DMS53 (cell line): Measurements from ENCODE around the gene KRT7.

Experiments used
- DNase-seq: peaks from one replicate; lab custom pipeline; 2025; lab: John Stamatoyannopoulos, UW

KRT7 gene

GRCh38 chr12:52232674-52233461, at the start of gene KRT7:
Gene KRT7, plus strand, starts transcription at chr12:52233243. Its CDS starts 54 bp downstream, at chr12:52233297.
- DNase-seq, result peak; percentile 98

GRCh38 chr12:52183544-52183910, 49.5 kb upstream of the KRT7 start:
- peak; percentile 69 for DNase-seq

GRCh38 chr12:52183971-52184370, 49.1 kb upstream of the KRT7 start:
- DNase-seq, result no peak

- DNase-seq, result no peak
Measured at GRCh38 chr12:52184813-52185212, 48.2 kb upstream of the KRT7 start.

- no peak for DNase-seq
Measured at GRCh38 chr12:52185400-52185967, 47.6 kb upstream of the KRT7 start.

- no peak for DNase-seq
Measured at GRCh38 chr12:52186118-52186840, 46.8 kb upstream of the KRT7 start.

- no peak for DNase-seq
Measured at GRCh38 chr12:52187206-52187605, 45.8 kb upstream of the KRT7 start.

- no peak for DNase-seq
Measured at GRCh38 chr12:52187640-52188039, 45.4 kb upstream of the KRT7 start.

- DNase-seq, result no peak
Measured at GRCh38 chr12:52188658-52189057, 44.4 kb upstream of the KRT7 start.

- DNase-seq, result peak; percentile 48
Measured at GRCh38 chr12:52189376-52190174, 43.5 kb upstream of the KRT7 start.

- peak; percentile 71 for DNase-seq
Measured at GRCh38 chr12:52190860-52191729, 41.9 kb upstream of the KRT7 start.

- peak; percentile 100 for DNase-seq
Measured at GRCh38 chr12:52191841-52192791, 40.9 kb upstream of the KRT7 start, which contains the start of gene KRT80. Gene KRT80, minus strand, starts transcription at chr12:52192014. Its CDS starts 112 bp downstream, at chr12:52191902.

- DNase-seq, result no peak
Measured at GRCh38 chr12:52193532-52193931, 39.5 kb upstream of the KRT7 start.

- DNase-seq, result no peak
Measured at GRCh38 chr12:52193991-52194390, 39.1 kb upstream of the KRT7 start.

- DNase-seq, result no peak
Measured at GRCh38 chr12:52195065-52195730, 37.8 kb upstream of the KRT7 start.

- DNase-seq, result no peak
Measured at GRCh38 chr12:52197371-52198231, 35.4 kb upstream of the KRT7 start.

- DNase-seq, result no peak
Measured at GRCh38 chr12:52198454-52199215, 34.4 kb upstream of the KRT7 start.
